NCI-H146 (cell line): Measurements from ENCODE around the gene ZNF398.

Experiments
- DNase-seq: peaks from one replicate; lab custom pipeline; 2025; lab: John Stamatoyannopoulos, UW

Gene ZNF398

GRCh38 chr7:149147752-149148653, 750 bp downstream of the ZNF398 start:
- peak; percentile 57 for DNase-seq

GRCh38 chr7:149150981-149151380, 3.7 kb downstream of the ZNF398 start:
- DNase-seq, result no peak

DNA sequence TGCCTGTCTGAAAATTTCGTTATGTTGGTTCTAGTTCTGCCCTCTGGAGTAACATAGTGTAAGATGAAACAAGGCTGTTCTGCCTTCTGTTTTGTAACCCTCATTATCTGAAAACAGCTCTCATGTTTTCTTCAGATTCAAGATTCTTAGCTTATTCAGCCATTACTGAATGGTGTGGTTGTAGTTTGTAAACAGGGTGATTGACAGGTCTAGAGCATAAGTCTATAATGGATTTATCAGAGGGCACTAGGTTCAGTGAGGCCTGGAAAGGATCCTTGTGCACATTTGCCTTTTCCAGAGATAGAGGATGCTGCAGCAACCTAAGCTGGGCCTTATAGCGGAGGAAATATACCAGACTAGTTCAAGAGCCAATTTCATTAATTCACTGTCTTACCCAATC, 6.1 kb downstream of the ZNF398 start:
- no peak for DNase-seq

- DNase-seq, result no peak
Observed at GRCh38 chr7:149154056-149154455, 6.8 kb downstream of the ZNF398 start.

GRCh38 chr7:149156898-149157297, 9.6 kb downstream of the ZNF398 start:
- DNase-seq, result no peak

DNA sequence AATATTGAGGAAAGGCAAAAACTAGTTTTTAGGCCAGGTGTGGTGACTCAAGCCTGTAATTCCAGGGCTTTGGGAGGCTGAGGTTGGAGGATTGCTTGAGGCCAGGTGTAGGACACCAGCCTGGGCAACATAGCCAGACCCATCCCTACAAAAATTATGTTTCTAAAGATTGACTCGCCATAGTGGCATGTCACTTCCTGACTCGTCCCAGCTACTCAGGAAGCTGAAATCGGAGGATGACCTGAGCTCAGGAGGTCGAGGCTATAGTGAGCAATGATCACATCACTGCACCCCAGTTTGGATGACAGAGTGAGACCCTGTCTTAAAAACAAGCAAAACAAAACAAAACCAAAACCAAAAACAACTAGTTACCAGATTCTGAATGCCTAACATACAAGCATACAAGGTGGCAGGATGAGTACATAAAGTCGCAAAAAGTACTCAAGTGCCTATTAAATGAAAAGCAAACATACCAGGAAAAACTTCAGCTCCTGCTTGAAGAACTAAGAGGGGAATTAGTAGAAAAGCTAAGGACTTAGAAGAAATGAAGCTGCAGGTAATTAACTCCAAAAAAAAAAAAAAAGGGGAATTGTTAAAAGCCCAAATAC, 14.1 kb downstream of the ZNF398 start:
- DNase-seq, result no peak

DNA sequence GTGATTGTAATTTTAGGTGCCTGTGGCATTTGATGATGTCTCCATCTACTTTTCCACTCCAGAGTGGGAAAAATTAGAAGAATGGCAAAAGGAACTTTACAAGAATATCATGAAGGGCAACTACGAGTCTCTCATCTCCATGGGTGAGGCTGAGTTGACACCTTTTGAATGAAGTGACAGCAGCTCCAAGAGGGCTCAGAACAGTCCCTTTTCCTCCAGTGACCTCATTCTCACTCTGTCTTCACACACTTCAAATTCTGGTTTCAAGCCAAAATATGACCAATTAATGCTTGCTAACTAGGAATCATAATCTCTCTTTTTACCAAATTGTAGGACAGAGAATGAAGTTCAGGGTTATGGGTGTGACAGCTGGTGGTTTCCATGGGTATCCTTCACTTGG, 18.9 kb downstream of the ZNF398 start:
- no peak for DNase-seq

- DNase-seq, result no peak
Observed at GRCh38 chr7:149166630-149167352, 19.5 kb downstream of the ZNF398 start.

- DNase-seq, result no peak
Observed at GRCh38 chr7:149171892-149172533, 24.8 kb downstream of the ZNF398 start.

GRCh38 chr7:149172534-149172920, 25.3 kb downstream of the ZNF398 start:
- DNase-seq, result no peak

DNA sequence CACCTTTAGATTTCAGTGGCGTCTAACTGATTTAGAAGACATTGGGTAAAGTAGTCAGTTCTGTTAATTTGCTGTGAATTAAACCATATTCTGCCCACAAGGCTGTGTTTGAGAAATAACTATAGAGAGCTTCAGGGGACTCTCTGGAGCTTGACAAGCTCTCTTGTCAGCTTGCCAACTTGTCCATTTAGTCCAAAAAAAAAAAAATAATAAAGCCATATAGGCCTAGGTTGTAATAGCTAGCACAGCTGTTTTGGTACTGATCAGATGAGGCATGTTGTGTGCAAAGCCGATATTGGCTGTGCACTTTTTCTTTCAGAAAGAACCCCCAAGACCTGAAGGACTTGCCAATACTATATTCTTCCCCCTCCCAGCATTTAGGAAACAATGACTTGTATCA, 27.9 kb downstream of the ZNF398 start:
- DNase-seq, result no peak

GRCh38 chr7:149179241-149179640, 32.0 kb downstream of the ZNF398 start:
- no peak for DNase-seq

DNA sequence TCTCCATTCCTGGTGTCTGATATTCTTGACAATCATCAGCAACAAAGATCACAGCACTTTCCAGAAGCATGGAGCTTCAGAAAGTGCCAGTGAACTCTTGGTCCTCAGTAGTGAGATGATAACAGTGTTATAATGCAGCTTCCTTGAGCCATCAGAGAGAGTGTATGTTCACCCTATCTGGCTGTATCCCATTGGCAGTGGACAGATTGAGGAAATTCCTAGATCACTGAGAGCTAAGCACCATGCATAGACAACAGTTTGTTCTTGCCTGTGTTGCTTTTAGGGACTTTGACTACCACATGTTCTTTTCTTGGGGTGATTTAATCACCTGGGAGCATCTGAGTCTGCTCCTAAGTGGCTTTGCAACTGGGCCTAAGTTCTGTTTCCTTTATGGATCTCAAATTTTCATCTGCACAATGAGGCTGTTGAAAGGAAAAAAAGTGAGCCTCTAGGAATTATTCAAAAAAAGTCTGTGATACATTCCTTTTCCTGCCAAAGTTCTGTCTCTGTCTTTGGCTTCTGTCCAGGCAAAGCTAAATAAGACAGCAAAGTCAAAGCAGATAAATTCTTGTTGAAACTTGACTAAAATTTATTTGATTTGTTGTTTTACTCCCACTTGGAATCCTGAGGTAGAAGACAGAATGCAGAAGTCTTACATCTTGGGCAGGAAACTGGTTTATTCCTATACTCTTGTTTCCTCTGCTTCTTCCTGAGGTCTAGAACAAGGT, 33.6 kb downstream of the ZNF398 start:
- DNase-seq, result no peak

DNA sequence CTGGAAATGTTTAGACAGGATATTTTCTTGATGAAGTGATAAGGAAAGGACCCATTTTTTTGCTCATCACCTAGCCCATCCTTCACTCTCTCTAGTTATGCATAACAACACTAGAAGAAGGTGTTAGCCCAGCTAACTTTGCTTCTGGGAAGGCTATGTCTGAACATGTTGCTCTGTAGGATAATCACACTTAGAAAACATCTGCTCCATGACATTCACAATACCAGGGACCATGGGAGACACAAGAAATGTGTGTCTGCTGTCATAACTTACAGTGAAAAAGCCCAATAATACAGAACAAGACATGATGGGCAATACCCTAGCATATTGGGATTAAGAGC, 34.2 kb downstream of the ZNF398 start:
- no peak for DNase-seq

GRCh38 chr7:149184274-149184673, 37.0 kb downstream of the ZNF398 start:
- no peak for DNase-seq

GRCh38 chr7:149188213-149188612, 41.0 kb downstream of the ZNF398 start:
- DNase-seq, result no peak

GRCh38 chr7:149188637-149189259, 41.5 kb downstream of the ZNF398 start:
- no peak for DNase-seq

DNA sequence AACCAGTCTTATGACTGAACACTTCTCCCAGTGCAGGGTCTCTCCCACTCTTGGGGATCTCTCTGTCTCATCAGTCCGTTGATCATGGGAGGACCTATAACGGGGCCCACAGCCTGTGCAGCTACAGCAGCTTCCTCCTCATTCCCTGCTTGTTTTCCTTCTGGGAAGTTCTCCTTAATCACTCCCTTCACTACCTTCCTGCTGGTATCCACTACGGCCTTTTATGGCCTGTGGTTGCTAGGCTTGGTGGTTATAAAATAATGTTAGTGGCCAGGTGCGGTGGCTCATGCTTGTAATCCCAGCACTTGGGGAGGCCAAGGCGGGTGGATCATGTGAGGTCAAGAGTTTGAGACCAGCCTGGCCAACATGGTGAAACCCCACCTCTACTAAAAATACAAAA, 44.6 kb downstream of the ZNF398 start:
- no peak for DNase-seq

DNA sequence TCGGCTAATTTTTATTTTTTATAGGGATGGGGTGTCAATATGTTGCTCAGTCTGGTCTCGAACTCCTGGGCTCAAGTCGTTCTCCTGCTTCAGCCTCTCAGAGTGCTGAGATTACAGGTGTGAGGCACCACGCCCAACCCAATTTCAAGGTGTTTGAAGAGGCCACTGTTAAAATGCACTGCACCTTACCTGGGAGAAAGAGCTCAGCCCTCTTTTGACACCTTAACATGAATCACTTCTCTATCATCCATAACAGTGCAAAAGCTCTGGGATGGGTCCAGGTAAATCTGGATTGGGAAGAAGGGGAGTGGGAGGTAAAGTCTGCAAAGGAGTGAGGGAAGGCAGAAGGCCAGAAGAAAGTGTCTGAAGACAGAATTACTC, 47.5 kb downstream of the ZNF398 start:
- DNase-seq, result no peak

DNA sequence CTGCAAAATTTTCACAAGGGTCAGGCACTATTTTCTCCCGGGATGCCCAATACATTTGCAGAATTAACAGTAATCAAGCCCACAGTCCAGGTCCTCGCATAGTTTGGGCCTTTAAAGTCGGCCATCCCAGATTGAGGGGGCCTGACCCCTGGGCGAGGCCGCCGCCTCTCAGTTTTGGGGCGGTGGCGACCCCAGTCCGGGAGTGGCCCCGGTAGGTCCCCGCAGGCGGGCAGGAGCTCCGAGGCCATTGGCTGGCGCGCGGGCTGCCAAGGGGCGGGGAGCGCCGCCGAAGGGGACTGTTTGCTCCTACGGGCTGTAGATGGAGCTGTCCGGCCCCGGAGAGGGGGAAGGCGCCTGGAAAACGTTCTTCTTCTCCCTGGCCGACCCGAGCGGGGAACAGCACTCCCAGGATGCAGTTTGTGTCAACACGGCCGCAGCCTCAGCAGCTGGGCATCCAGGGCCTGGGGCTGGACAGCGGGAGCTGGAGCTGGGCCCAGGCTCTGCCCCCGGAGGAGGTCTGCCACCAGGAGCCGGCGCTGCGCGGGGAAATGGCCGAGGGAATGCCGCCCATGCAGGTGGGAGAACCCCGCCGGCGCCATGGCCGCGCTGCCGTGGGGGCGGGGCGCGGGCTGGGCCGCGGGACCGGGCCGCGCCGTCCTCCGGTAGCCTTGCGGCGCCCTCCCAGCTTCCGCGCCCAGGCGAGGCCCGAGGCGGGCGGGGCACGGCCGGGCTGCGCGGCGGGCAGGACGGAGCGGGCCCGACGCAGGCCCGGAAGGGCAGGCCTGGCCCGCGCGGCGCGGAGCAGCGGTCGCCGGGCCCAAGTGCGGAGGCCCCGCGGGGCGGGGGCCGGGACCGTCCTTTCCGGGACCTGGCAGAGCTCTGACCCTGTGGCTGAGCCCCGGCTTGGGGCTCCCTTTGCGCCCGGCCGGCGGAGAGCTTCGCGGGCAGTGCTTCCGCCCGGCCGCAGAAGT, 48.2 kb downstream of the ZNF398 start, which contains the start of gene ZNF282:
ZNF282 (plus strand) TSS at position 367 of the 971 bp plus-strand sequence; CDS start at position 411, 44 bp downstream.
- DNase-seq, result peak; percentile 94
